Osteocyte (in vitro differentiated cells): Measurements from ENCODE around the gene MTA1. TPM values are rescaled to one million over a fixed set of nuclear protein-coding genes. Genes with fewer than 3 reads are reported as not detected.

Experiments used
- DNase-seq: peaks from one replicate; pipeline ENCODE4 v3.0.0; 2021; ENCODE audit warnings: mixed read lengths; ENCODE audit not compliant: unreplicated experiment; ENCODE audit errors: extremely low spot score
- H3K27ac Mint-ChIP-seq: one replicate; pipeline ENCODE4 v1.8.0; 2021; ENCODE audit warnings: mild to moderate bottlenecking, mixed read lengths; ENCODE audit not compliant: unreplicated experiment
- H3K27me3 Mint-ChIP-seq: one replicate; pipeline ENCODE4 v1.8.0; 2021; ENCODE audit warnings: mixed read lengths; ENCODE audit not compliant: unreplicated experiment
- H3K36me3 Mint-ChIP-seq: one replicate; pipeline ENCODE4 v1.8.0; 2021; ENCODE audit warnings: mixed read lengths; ENCODE audit not compliant: unreplicated experiment
- H3K4me1 Mint-ChIP-seq: one replicate; pipeline ENCODE4 v1.8.0; 2021; ENCODE audit warnings: mixed read lengths; ENCODE audit not compliant: unreplicated experiment
- H3K4me3 Mint-ChIP-seq: one replicate; pipeline ENCODE4 v1.8.0; 2021; ENCODE audit warnings: mild to moderate bottlenecking, moderate library complexity, mixed read lengths; ENCODE audit not compliant: unreplicated experiment
- H3K9me3 Mint-ChIP-seq: one replicate; pipeline ENCODE4 v1.8.0; 2021; ENCODE audit warnings: mixed read lengths; ENCODE audit not compliant: unreplicated experiment
- CTCF ChIP-seq: fragments of 200-600 bp; sonication (generic); IDR thresholded peaks from 2 replicates; pipeline ENCODE4 v1.5.0; 2021; ENCODE audit warnings: antibody characterized with exemption, mild to moderate bottlenecking, moderate library complexity
- total RNA-seq: library from RNA; stranded (reverse); gene quantifications from 2 replicates; pipeline ENCODE4 v1.2.1, GENCODE V29; 2021

The MTA1 gene
- total RNA-seq, 1 donor from 2014 or later: 132 TPM

- no peak for TF ChIP-seq CTCF
- peaks cover 10% of the 10 kb centered on the region for H3K9me3 Mint-ChIP-seq
- peaks cover 6% of the 10 kb centered on the region for H3K4me1 Mint-ChIP-seq
- H3K36me3 Mint-ChIP-seq: peaks cover 9% of the 10 kb centered on the region
- no peak for DNase-seq
- no peaks in the 10 kb centered on the region for H3K27me3 Mint-ChIP-seq
- no peak overlapping the region for H3K4me3 Mint-ChIP-seq
- peak overlapping the region; percentile 34 for H3K27ac Mint-ChIP-seq
These were observed 16.8 kb downstream of the MTA1 start for GRCh38 chr14:105436402-105436801.

GRCh38 chr14:105436891-105437722 lies 17.5 kb downstream of the MTA1 start:
- H3K4me3 Mint-ChIP-seq: no peak overlapping the region

GRCh38 chr14:105437723-105438500 lies 18.3 kb downstream of the MTA1 start:
- H3K9me3 Mint-ChIP-seq: peaks cover 10% of the 10 kb centered on the region
- no peaks in the 10 kb centered on the region for H3K27me3 Mint-ChIP-seq
- TF ChIP-seq CTCF: no peak
- peaks cover 6% of the 10 kb centered on the region for H3K4me1 Mint-ChIP-seq
- peaks cover 15% of the 10 kb centered on the region for H3K36me3 Mint-ChIP-seq
- no peak overlapping the region for H3K27ac Mint-ChIP-seq
- DNase-seq: no peak
- no peak overlapping the region for H3K4me3 Mint-ChIP-seq

More at GRCh38 chr14:105436891-105437722, 17.5 kb downstream of the MTA1 start:
- TF ChIP-seq CTCF: no peak
- Mint-ChIP-seq H3K27me3 (no peaks in the 10 kb centered on the region), H3K4me1 (peaks cover 6% of the 10 kb centered on the region), H3K36me3 (peaks cover 11% of the 10 kb centered on the region), H3K27ac (no peak overlapping the region), H3K9me3 (peaks cover 10% of the 10 kb centered on the region)
- no peak for DNase-seq

GRCh38 chr14:105439179-105439578 lies 19.6 kb downstream of the MTA1 start:
- H3K27ac Mint-ChIP-seq: no peak overlapping the region
- H3K4me1 Mint-ChIP-seq: peaks cover 6% of the 10 kb centered on the region
- TF ChIP-seq CTCF: no peak
- H3K4me3 Mint-ChIP-seq: no peak overlapping the region
- no peak for DNase-seq
- H3K36me3 Mint-ChIP-seq: peaks cover 17% of the 10 kb centered on the region
- peaks cover 10% of the 10 kb centered on the region for H3K9me3 Mint-ChIP-seq
- H3K27me3 Mint-ChIP-seq: no peaks in the 10 kb centered on the region
